K562 (cell line): Measurements from ENCODE around the gene CCL4L2.
"Not testable (repeated sequence)": the region's sequence is repeated elsewhere in the genome, so short reads cannot be mapped to it uniquely, and the experiment has no call there.

Source experiments
- ETS1 ChIP-seq: conservative IDR thresholded peaks from 2 replicates; pipeline ENCODE4 v1.6.1; 2011; ENCODE audit warnings: low read depth, mild to moderate bottlenecking, low read length; ENCODE audit not compliant: control insufficient read depth
- EZH2 ChIP-seq: IDR thresholded peaks from 2 replicates; pipeline ENCODE4 v1.6.1; 2012; ENCODE audit warnings: low read depth, mild to moderate bottlenecking, inconsistent platforms, low read length, borderline replicate concordance
- SIRT6 ChIP-seq: IDR thresholded peaks from one replicate; pipeline ENCODE4 v1.6.1; 2012; ENCODE audit warnings: low read depth, mild to moderate bottlenecking, control low read depth, inconsistent platforms, low read length, moderate library complexity
- TOE1 ChIP-seq, 2 experiments: fragments of 450-650 bp in 1 of 2; sonication (generic) in 1 of 2; formaldehyde crosslinking in 1 of 2; IDR thresholded peaks; 2 replicates each; pipeline versions ENCODE4 v1.7.1 to v1.8.0; 2016 to 2022; ENCODE audit warnings: borderline replicate concordance in 2 of 2, mild to moderate bottlenecking in 2 of 2, antibody characterized with exemption in 1 of 2, inconsistent platforms in 1 of 2, low read depth in 1 of 2, missing genetic modification reagents in 1 of 2, moderate library complexity in 1 of 2
- YY1 ChIP-seq, 3 experiments: IDR thresholded peaks; 2 replicates each; pipeline ENCODE4 v1.6.1; 2011; ENCODE audit warnings: low read length in 2 of 3, mild to moderate bottlenecking in 2 of 3, moderate library complexity in 2 of 3, borderline replicate concordance in 1 of 3, control low read depth in 1 of 3, low read depth in 1 of 3; ENCODE audit not compliant: insufficient read depth in 3 of 3, insufficient replicate concordance in 2 of 3, control insufficient read depth in 1 of 3, insufficient read length in 1 of 3; ENCODE audit errors: extremely low read depth in 1 of 3
- TF ChIP-seq, protein P1 (sequence below), 3 experiments: IDR thresholded peaks in 2 of 3; conservative IDR thresholded peaks in 1 of 3; 2 replicates each; pipeline ENCODE4 v1.5.1; 2011 to 2012; ENCODE audit warnings: low read length in 3 of 3, mild to moderate bottlenecking in 3 of 3, control low read depth in 2 of 3, improper control_type of control experiment in 1 of 3, inconsistent platforms in 1 of 3, low read depth in 1 of 3, mixed read lengths in 1 of 3, moderate library complexity in 1 of 3; ENCODE audit not compliant: insufficient read depth in 2 of 3
- TF ChIP-seq, protein P2 (sequence below): fragments of 250-450 bp; sonication (Bioruptor Pico); IDR thresholded peaks from 2 replicates; pipeline ENCODE4 v1.8.0; 2021; ENCODE audit warnings: moderate library complexity, mild to moderate bottlenecking, inconsistent platforms

- not testable (repeated sequence) for TF ChIP-seq EZH2; YY1 (IDR thresholded peaks at IDR 0.05; ENCODE audit: borderline replicate concordance in 1 of 3, control insufficient read depth in 1 of 3, extremely low read depth in 1 of 3, insufficient read depth in 3 of 3, insufficient read length in 1 of 3, insufficient replicate concordance in 2 of 3, low read depth in 1 of 3, low read length in 2 of 3); ETS1; SIRT6; TOE1 (IDR thresholded peaks at IDR 0.05; ENCODE audit: borderline replicate concordance); TOE1 (CRISPR knock-in tag; IDR thresholded peaks at IDR 0.05; ENCODE audit: borderline replicate concordance, low read depth)
- TF ChIP-seq, protein P1, sequence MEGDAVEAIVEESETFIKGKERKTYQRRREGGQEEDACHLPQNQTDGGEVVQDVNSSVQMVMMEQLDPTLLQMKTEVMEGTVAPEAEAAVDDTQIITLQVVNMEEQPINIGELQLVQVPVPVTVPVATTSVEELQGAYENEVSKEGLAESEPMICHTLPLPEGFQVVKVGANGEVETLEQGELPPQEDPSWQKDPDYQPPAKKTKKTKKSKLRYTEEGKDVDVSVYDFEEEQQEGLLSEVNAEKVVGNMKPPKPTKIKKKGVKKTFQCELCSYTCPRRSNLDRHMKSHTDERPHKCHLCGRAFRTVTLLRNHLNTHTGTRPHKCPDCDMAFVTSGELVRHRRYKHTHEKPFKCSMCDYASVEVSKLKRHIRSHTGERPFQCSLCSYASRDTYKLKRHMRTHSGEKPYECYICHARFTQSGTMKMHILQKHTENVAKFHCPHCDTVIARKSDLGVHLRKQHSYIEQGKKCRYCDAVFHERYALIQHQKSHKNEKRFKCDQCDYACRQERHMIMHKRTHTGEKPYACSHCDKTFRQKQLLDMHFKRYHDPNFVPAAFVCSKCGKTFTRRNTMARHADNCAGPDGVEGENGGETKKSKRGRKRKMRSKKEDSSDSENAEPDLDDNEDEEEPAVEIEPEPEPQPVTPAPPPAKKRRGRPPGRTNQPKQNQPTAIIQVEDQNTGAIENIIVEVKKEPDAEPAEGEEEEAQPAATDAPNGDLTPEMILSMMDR (IDR thresholded peaks at IDR 0.05 in 2 of 3, conservative IDR thresholded peaks at IDR 0.05 in 1 of 3; ENCODE audit: insufficient read depth in 2 of 3, low read depth in 1 of 3, low read length in 3 of 3): not testable (repeated sequence)
- TF ChIP-seq, protein P2, sequence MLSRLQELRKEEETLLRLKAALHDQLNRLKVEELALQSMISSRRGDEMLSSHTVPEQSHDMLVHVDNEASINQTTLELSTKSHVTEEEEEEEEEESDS: not testable (repeated sequence)
Observed at GRCh38 chr17:36242046-36242445, 31.2 kb downstream of the CCL4L2 start.
